Skin epidermis (tissue), 12 donors: Measurements from ENCODE around the gene RPL36AL.

Experiments
- H3K27ac ChIP-seq, 21 experiments: fragments of 200-600 bp; sonication (generic) in 11 of 21; one replicate each; pipeline ENCODE4 v1.5.0; 2020; ENCODE audit warnings: mild to moderate bottlenecking in 3 of 21, inconsistent platforms in 2 of 21, moderate library complexity in 2 of 21
- H3K4me3 ChIP-seq, 7 experiments: fragments of 200-600 bp; sonication (generic) in 2 of 7; one replicate each; pipeline ENCODE4 v1.5.0; 2020; ENCODE audit warnings: inconsistent platforms in 2 of 7, mild to moderate bottlenecking in 2 of 7, moderate library complexity in 1 of 7

Gene RPL36AL

DNA sequence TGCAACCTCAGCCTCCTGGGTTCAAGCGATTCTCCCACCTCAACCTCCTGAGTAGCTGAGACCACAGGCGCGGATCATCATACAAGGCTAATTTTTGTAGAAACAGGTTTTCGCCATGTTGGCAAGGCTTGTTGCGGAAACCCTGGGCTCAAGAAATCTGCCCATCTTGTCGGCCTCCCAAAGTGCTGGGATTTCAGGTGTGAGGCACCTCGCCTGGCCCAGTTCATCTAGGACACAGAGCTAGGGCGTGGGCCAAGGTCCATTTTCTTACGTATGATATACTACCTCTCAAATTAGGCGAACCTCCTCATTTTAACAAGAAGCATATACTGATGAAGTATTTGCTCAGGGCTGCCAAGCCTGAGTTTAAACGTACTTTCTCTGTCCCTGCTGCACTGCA is 36.4 kb downstream of the RPL36AL start:
- H3K27ac ChIP-seq = no peak overlapping the region
- peak overlapping the region in 3 of 7 experiments; percentile 88 to 98 (median 96) for H3K4me3 ChIP-seq

DNA sequence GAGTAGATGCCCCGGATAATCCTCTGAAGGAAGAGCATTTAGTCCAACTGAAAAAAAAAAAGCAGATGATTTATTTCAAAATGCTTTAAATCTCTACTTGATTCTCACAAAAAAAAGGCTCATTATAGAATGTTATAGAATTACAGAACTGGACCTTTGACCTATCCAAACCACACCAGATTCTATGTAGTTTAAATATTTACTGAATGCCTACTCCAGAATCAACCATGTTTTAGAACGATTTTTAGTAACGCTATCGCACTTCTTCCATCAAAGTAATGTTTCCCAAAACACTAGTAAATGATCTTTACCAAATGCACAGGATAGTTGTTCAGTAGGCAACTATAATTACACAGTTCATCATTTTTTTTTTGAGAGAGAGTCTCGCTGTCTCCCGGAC is 36.8 kb downstream of the RPL36AL start:
- peak overlapping the region in 1 of 7 experiments; percentile 96 for H3K4me3 ChIP-seq

DNA sequence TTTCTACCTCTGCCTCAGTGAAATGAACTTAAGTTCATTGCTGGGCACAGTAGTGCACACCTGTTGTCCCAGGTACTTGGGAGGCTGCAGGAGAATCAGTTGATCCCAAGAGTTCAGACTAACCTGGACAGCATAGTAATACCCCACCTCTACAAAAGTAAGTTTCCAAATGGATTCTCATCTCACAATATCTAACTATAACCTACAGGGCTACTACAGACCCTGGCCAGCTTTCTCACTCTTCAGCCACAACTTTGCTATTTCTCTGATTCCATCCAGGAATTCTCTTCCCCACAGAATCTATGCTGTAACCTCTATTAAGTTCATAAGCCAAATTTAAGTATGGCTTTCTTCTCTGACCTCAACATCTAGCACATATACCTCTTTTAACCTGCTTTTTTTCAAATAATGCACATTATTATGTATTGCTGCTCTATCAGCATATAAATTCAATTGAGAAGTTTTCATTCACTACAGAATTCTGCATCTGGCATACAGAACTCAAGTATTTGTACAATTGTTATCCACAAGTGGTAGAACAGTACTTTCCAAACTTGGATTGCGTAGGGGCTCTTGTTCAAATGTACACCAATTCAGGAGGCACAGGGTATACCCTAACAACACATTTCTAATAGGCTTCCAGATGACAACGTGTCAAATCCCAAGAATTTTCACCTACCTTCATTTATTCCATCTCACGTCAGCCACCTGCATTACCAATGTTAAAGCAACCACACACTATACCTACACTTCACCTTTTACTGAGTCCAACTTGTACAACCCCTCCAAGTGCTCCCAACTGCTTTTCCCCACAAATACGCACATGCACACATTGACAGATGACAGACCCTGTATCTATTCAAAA is 38.1 kb downstream of the RPL36AL start:
- H3K4me3 ChIP-seq = no peak overlapping the region
- no peak overlapping the region for H3K27ac ChIP-seq

More for the DNA sequence above, 36.8 kb downstream of the RPL36AL start:
- no peak overlapping the region for H3K27ac ChIP-seq

DNA sequence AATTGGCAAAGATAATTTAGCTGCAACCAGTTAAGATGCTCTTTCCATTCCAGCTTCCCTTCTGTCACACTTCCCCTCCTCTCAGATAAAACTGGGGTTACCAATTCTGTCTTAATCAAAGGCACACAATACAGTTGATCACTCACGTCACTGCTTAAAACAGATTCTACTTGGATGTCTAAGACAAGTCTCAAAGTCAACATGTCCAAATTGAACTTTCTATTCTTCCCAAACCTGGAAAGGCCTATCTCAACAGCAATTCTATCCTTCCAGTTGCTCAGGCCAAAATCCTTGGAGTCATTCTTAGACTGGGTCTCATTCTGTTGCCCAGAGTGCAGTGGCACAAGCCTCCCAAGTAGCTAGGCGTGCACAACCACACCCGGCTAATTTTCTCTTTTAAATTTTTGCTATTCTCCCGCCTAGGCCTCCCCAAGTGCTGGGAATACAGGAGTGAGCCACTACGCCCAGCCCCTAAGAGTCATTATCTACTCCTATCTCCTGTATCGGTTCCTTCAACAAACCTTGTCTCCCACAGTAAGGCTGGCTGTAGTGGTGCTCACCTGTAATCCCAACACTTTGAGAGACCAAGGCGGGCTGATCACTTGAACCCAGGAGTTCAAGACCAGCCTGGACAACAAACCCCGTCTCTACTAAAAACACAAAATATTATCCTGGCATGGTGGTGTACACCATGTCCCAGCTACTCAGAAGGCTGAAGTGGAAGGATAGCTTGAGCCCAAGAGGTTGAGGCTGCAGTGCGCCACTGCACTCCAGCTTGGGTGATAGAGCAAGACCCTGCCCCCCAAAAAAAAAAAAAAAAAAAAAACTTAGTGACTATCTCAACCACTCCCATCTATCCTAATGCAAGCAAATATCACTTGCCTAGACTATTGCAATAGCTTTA is 39.0 kb downstream of the RPL36AL start:
- Histone ChIP-seq H3K4me3 (no peak overlapping the region), H3K27ac (no peak overlapping the region)

DNA sequence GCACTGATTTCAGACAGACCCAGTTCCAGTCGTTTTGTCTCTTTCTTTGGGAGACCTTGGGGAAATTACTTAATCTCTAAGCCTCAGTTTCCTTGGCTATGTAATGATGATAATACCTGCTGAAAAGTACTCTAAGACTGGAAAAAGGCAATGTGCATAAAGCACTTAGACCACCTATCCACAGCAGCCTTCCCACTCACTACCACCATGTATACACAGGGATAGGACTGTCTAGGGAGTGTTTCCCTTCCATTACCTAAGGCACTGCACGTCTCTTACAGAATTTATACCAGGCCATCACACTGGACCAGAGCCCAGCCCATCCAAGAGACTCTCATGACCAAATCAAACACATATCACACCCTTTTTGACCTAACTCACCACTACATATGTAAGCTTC is 40.6 kb downstream of the RPL36AL start:
- no peak overlapping the region for H3K27ac ChIP-seq
- H3K4me3 ChIP-seq = no peak overlapping the region

DNA sequence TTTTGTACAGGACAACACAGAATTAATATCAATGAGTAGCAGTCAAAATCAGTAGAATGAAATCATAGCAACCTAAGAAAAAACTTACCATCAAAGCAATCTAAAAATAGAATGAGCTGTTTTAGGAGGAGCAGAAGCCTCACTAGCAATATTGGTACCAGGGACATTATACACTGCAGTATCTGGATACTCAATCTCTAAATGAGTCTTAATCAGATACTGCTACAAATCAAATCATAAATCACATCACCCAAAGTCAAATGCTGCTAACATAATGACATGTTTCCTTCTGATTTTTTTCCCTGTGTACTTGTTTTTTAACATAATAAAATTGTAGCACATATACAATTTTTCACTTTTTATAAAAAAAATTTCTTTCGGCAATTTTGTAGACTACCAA is 42.3 kb downstream of the RPL36AL start:
- Histone ChIP-seq H3K27ac (no peak overlapping the region), H3K4me3 (no peak overlapping the region)

DNA sequence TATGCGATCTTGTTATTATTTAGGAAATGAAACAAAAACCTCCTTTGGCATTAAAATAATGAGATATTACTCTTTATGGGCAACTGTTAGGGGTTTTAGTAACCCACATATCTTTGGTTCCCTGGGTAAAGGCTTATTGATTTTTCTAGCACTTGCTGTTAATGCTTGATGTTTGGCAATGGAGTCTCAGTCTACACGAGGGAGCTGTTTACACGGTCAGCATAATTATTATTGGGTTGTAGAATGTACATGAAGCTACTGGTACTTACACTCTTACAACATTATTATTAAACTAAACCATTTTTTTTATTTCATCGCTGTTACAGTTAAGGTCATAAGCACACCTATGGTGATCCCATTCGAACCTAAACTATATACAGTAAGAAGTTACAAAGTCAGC is 46.4 kb downstream of the RPL36AL start:
- Histone ChIP-seq H3K27ac (no peak overlapping the region), H3K4me3 (no peak overlapping the region)

DNA sequence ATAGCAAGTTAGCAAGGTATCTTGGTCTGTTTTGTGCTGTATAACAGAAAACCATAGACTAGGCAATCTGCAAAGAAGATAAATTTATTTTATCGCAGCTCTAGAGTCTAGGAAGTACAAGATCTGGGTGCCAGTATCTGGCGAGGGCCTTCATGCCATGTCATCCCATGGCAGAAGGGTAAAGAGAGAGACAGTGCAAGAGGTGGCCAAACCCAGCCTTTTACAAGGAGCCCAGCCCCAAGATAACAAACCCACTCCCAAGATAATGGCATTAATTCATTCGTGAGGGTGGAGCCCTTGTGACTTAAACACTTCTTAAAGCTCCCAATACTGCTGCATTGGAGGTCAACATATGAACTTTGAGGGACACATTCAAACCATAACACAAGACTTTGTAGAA is 51.1 kb downstream of the RPL36AL start:
- H3K4me3 ChIP-seq = no peak overlapping the region
- no peak overlapping the region for H3K27ac ChIP-seq
